ENCODE measurements around the gene STRIP2.
A peak's percentile ranks its signal among the peaks of the same experiment; 100 is the strongest.

The STRIP2 gene

DNA sequence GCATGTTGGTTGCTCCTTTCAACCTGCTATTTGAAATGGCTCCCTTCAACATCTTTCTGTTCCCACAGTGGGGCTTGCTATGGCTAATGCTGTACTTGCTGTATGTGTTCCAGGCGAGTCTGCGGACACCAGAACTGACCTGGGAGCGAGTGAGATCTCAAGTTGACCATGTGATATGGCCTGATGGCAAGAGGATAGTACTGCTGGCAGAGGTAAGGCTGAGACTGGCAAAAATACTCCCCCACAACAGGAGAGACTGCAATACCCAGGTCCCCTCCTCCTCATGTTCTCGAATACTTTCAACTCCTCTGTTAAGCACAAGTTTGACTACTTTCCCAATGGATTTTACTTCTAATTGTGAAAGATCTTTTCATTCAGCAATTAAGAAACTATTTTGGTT is 11.5 kb upstream of the STRIP2 start:
- no peak overlapping the region for H3K4me3 ChIP-seq (ENCODE audit: control insufficient read depth, low read depth, low read length)
- TF ChIP-seq, protein P1, sequence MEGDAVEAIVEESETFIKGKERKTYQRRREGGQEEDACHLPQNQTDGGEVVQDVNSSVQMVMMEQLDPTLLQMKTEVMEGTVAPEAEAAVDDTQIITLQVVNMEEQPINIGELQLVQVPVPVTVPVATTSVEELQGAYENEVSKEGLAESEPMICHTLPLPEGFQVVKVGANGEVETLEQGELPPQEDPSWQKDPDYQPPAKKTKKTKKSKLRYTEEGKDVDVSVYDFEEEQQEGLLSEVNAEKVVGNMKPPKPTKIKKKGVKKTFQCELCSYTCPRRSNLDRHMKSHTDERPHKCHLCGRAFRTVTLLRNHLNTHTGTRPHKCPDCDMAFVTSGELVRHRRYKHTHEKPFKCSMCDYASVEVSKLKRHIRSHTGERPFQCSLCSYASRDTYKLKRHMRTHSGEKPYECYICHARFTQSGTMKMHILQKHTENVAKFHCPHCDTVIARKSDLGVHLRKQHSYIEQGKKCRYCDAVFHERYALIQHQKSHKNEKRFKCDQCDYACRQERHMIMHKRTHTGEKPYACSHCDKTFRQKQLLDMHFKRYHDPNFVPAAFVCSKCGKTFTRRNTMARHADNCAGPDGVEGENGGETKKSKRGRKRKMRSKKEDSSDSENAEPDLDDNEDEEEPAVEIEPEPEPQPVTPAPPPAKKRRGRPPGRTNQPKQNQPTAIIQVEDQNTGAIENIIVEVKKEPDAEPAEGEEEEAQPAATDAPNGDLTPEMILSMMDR (IDR thresholded peaks at IDR 0.05; ENCODE audit: control insufficient read depth, insufficient read depth, low read depth, low read length, missing control alignments): no peak
- no peak for DNase-seq (ENCODE audit: low read depth)

DNA sequence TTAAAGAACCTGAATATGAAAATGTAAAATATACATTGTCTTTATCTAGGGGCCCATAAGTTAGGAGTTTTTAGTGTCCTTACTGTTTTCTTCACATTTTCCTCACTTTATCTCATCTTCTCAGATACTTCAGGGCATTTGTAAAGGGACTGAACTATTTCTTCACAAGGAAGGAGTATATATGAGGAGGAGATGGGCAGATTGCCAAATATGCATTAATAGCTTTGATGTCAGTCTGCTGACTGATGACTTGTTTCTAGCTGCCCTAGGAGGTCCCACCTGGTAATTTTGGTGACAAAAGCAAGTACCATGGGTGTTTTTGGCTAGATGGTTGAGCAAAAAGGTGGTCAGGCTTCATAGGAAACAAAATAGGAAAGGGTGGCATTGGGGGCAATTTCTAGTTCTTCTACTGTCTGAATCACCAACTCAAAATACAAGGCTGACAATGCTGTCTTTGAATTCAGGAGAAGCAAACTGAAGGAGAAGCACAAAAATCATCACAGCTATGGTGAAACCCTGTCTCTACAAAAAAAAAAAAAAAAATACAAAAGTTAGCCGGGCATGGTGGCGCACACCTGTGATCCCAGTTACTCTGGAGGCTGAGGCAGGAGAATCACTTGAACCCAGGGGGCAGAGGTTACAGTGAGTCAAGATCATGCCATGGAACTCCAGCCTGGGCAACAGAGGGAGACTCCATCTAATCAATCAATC is 10.4 kb upstream of the STRIP2 start:
- H3K4me3 ChIP-seq (ENCODE audit: control insufficient read depth, low read depth, low read length): no peak overlapping the region
- TF ChIP-seq, protein P1 (IDR thresholded peaks at IDR 0.05; ENCODE audit: control insufficient read depth, insufficient read depth, low read depth, low read length, missing control alignments): no peak
- DNase-seq (ENCODE audit: low read depth): no peak

DNA sequence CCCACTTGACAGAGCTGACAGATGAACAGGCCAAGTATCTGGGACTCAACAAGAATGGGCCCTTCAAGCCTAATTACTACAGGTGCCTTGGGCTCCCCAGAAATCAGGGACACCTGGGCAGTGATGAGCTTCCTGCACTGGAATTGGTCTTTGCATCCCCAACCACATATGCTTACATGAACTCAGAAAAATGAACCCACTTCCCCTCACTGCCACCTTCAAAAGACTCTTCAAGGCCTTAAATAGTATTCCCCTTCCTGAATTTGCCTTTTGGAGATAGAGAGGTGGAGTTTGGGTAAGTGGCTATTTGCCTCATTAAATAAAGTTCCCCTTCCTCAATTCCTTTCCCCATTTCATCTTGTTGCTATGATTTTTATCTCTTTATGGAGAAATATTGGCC is 7.8 kb upstream of the STRIP2 start:
- TF ChIP-seq, protein P1 (IDR thresholded peaks at IDR 0.05; ENCODE audit: control insufficient read depth, insufficient read depth, low read depth, low read length, missing control alignments): no peak
- DNase-seq (ENCODE audit: low read depth): no peak
- H3K4me3 ChIP-seq (ENCODE audit: control insufficient read depth, low read depth, low read length): no peak overlapping the region

DNA sequence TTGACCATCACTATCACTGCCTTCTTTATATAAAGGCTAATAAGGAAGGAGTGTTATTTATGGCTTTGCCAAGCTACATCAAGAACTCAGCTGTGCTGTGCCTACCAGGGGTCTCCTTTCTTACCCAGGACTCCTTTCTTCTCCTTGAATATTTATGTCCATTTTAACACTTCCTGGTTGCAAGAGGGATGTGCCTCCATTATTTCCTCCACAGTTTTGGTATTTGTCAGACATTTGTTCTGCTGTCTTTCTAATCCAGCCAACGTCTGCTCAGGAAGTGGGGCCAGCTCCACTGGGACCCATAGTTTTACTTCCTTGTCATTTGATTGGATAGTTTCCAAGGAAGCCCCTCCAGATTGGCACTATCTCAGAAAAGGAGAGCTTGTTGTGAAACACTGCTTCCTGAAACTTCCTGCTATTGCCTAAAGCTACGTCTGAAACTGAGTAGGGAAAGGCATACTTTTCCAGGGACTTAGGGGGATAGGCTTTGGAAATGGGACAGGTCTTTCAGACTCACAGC is 6.6 kb upstream of the STRIP2 start:
- TF ChIP-seq, protein P1 (IDR thresholded peaks at IDR 0.05; ENCODE audit: control insufficient read depth, insufficient read depth, low read depth, low read length, missing control alignments): no peak
- DNase-seq (ENCODE audit: low read depth): no peak
- no peak overlapping the region for H3K4me3 ChIP-seq (ENCODE audit: control insufficient read depth, low read depth, low read length)

DNA sequence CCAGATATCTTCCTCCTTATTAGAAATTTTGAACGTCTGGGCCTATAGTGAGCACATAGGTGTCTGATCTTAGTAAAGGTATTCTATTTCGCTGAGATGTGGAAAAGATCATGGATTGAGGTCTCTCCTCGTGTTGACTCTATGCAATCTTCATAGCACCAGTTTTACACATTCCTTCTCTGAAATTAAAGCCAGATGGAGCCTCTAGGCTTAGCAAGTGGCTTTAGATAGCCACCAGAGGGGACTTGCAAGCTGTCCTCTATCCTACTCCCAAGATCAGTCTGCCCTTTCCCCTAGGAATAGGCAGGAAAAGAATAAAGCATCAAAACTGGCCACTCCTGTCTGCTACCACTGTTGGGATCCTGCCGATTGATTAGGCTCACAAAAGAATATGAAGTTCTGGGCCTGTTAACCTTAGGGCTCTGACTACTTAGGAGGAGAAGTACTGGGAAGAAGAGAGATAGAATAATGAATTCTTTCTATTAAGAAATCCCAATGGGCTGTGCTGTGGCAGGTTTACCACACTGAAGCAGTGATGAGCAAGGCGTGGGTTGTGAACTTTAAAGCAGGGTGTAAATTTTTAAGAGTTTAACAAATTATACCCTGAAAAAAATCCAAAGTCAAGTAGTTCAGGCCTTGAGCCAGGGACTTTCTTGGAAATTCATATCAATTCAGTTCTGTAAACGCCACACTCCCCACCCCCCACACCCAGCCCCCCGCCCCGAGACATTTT is 2.2 kb upstream of the STRIP2 start:
- TF ChIP-seq, protein P1 (IDR thresholded peaks at IDR 0.05; ENCODE audit: control insufficient read depth, insufficient read depth, low read depth, low read length, missing control alignments): no peak
- no peak for DNase-seq (ENCODE audit: low read depth)
- no peak overlapping the region for H3K4me3 ChIP-seq (ENCODE audit: control insufficient read depth, low read depth, low read length)

DNA sequence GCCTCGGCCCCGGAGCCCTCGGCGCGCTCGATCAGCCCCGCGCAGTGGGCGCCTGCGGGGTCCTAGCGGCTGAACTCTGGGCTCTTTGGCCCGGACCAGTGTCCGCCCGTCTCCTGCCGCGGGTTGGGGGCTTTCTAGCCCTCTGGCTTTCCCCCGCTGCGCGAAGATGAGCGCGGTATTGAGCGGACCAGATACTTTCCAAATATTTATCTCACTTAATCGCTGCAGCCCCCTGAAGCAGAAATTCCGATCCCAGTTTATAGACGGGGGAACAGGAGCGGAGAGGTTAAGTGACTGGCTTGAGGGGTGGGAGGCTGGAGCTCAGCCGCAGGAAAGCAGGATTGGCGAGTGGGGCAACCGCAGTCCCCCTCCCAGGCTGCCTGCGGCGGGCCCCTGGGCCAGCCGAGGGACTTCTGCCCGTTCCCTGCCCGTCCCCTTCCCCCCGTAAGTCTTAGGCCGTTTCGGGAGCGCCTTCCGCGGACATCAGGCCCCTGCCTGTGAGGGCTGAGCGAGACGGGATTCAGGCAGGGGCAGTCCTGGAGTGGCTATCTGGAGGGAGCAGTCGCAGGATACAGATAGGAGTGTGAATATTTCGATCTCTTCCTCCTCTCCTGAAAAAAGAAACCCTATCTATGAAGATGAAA is 565 bp downstream of the STRIP2 start:
- no peak for DNase-seq (ENCODE audit: low read depth)
- TF ChIP-seq, protein P1 (IDR thresholded peaks at IDR 0.05; ENCODE audit: control insufficient read depth, insufficient read depth, low read depth, low read length, missing control alignments): no peak

More for the DNA sequence above, 565 bp downstream of the STRIP2 start:
- peak overlapping the region; percentile 71 for H3K4me3 ChIP-seq (ENCODE audit: control insufficient read depth, low read depth, low read length)

All from AG09309 (cell line).